Measurements from ENCODE around the gene SOX10. TPM values are rescaled to one million over a fixed set of nuclear protein-coding genes. Genes with fewer than 3 reads are reported as not detected.
"Not testable (repeated sequence)": the region's sequence is repeated elsewhere in the genome, so short reads cannot be mapped to it uniquely, and the experiment has no call there.

The SOX10 gene
- total RNA-seq, 1 donor from 2014 or later: not detected

- Histone ChIP-seq H3K4me3 (ENCODE audit: low read depth, low read length) (no peak overlapping the region), H3K36me3 (ENCODE audit: control insufficient read depth, insufficient read depth, low read length) (no peaks in the 10 kb centered on the region), H3K27me3 (ENCODE audit: control insufficient read depth, insufficient read depth, low read length) (peaks cover 26% of the 10 kb centered on the region)
- no peak for TF ChIP-seq CTCF (IDR thresholded peaks at IDR 0.05; ENCODE audit: insufficient read depth, low read length, poor library complexity, severe bottlenecking)
- no peak for DNase-seq (ENCODE audit: low read depth)
These were observed 4.6 kb downstream of the SOX10 start for GRCh38 chr22:37979782-37980181.

GRCh38 chr22:37976547-37976946, 7.8 kb downstream of the SOX10 start:
- Histone ChIP-seq H3K36me3 (ENCODE audit: control insufficient read depth, insufficient read depth, low read length) (no peaks in the 10 kb centered on the region), H3K4me3 (ENCODE audit: low read depth, low read length) (no peak overlapping the region), H3K27me3 (ENCODE audit: control insufficient read depth, insufficient read depth, low read length) (no peaks in the 10 kb centered on the region)
- no peak for DNase-seq (ENCODE audit: low read depth)
- no peak for TF ChIP-seq CTCF (IDR thresholded peaks at IDR 0.05; ENCODE audit: insufficient read depth, low read length, poor library complexity, severe bottlenecking)

DNA sequence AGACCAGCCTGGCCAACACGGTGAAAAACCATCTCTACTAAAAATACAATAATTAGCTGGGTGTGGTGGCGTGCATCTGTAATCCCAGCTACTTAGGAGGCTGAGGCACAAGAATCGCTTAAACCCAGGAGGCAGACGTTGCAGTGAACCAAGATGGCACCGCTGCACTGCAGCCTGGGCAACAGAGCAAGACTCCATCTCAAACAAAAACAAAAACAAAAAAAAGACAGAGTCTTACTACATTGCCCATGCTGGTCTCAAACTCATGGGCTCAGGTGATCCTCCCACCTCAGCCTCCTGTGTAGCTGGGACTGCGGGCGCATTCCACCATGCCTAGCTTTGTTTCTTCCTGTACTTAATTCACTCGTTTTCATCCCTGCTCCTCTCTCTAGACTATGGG, 8.3 kb downstream of the SOX10 start:
- DNase-seq (ENCODE audit: low read depth); H3K36me3 ChIP-seq (ENCODE audit: control insufficient read depth, insufficient read depth, low read length); H3K27me3 ChIP-seq (ENCODE audit: control insufficient read depth, insufficient read depth, low read length); H3K4me3 ChIP-seq (ENCODE audit: low read depth, low read length): not testable (repeated sequence)

DNA sequence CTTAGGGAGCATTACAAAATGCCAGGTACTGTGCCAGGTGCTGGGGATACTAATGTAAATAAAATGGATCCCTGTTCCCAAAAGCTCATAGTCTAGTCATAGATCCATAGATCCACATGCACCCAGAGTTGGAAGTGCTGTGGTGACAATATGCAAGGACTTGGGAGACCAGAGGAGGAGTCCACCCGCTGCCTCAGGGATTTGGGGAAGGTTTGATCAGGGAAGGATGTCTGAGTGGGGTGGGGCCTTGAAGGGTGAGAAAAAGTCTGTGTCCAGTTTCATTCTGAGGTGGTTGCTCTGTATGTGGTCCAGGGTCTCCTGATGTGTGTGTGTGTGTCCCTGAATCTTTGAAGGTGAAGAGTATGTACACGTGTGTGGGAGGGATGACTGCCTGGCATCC, 9.2 kb downstream of the SOX10 start:
- no peaks in the 10 kb centered on the region for H3K27me3 ChIP-seq (ENCODE audit: control insufficient read depth, insufficient read depth, low read length)
- H3K4me3 ChIP-seq (ENCODE audit: low read depth, low read length): no peak overlapping the region
- no peak for TF ChIP-seq CTCF (IDR thresholded peaks at IDR 0.05; ENCODE audit: insufficient read depth, low read length, poor library complexity, severe bottlenecking)
- H3K36me3 ChIP-seq (ENCODE audit: control insufficient read depth, insufficient read depth, low read length): no peaks in the 10 kb centered on the region
- DNase-seq (ENCODE audit: low read depth): no peak

GRCh38 chr22:37973271-37974170, 10.8 kb downstream of the SOX10 start:
- Histone ChIP-seq H3K27me3 (ENCODE audit: control insufficient read depth, insufficient read depth, low read length) (no peaks in the 10 kb centered on the region), H3K4me3 (ENCODE audit: low read depth, low read length) (no peak overlapping the region), H3K36me3 (ENCODE audit: control insufficient read depth, insufficient read depth, low read length) (no peaks in the 10 kb centered on the region)
- no peak for TF ChIP-seq CTCF (IDR thresholded peaks at IDR 0.05; ENCODE audit: insufficient read depth, low read length, poor library complexity, severe bottlenecking)
- DNase-seq (ENCODE audit: low read depth): no peak

DNA sequence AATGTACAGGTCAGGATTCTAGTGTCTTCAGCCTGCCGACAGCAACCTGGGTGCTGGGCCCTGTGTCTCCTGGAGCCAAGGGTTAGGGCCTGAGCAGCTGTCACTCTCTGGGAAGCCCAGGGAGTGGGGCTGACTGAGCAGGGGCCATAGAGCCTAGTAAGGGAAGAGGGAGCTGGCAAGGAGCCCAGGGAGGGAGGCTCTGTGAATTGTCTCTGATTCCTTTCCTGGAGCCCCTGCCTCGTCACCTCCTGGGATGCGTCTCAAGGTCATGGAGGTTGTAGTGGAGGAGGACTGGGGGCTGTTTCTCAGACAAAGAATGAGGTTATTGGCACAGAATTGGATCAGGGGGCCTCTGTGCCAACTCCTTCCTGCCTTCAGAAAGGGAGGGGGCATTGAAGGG, 11.8 kb downstream of the SOX10 start:
- DNase-seq (ENCODE audit: low read depth): no peak
- no peaks in the 10 kb centered on the region for H3K36me3 ChIP-seq (ENCODE audit: control insufficient read depth, insufficient read depth, low read length)

More for the DNA sequence above, 11.8 kb downstream of the SOX10 start:
- Histone ChIP-seq H3K4me3 (ENCODE audit: low read depth, low read length) (no peak overlapping the region), H3K27me3 (ENCODE audit: control insufficient read depth, insufficient read depth, low read length) (no peaks in the 10 kb centered on the region)
- TF ChIP-seq CTCF (IDR thresholded peaks at IDR 0.05; ENCODE audit: insufficient read depth, low read length, poor library complexity, severe bottlenecking): no peak
